H1 (cell line): Measurements from ENCODE around the gene HOXD4. TPM values are rescaled to one million over a fixed set of nuclear protein-coding genes. Genes with fewer than 3 reads are reported as not detected.

ENCODE experiments used
- CTBP2 ChIP-seq: IDR thresholded peaks from 2 replicates; pipeline ENCODE4 v1.7.0; 2011; ENCODE audit warnings: borderline replicate concordance, mild to moderate bottlenecking, moderate library complexity, mixed read lengths, low read length; ENCODE audit not compliant: insufficient read depth, insufficient read length
- JUN ChIP-seq: IDR thresholded peaks from 2 replicates; pipeline ENCODE4 v1.6.1; 2011; ENCODE audit warnings: low read depth, mild to moderate bottlenecking, improper control_type of control experiment, low read length
- RNF2 ChIP-seq: fragments of 200-900, 300-1000 bp; sonication (generic); IDR thresholded peaks from 2 replicates; pipeline ENCODE4 v1.7.1; 2016; ENCODE audit warnings: borderline replicate concordance, low read depth, mild to moderate bottlenecking, antibody characterized with exemption, low read length; ENCODE audit not compliant: poor library complexity, severe bottlenecking; ENCODE audit errors: missing control alignments
- SIX5 ChIP-seq: IDR thresholded peaks from 2 replicates; pipeline ENCODE4 v1.6.1; 2011; ENCODE audit warnings: mild to moderate bottlenecking, low read depth, low read length
- SP4 ChIP-seq: IDR thresholded peaks from 2 replicates; pipeline ENCODE4 v1.6.1; 2012; ENCODE audit warnings: low read length, inconsistent platforms
- polyA plus RNA-seq, 7 experiments: library from polyadenylated mRNA; depleted of rRNA in 3 of 7; stranded (reverse) in 5 of 7; unstranded in 2 of 7; fragments of >200 nt in 5 of 7; fragments of 200-250 nt in 2 of 7; gene quantifications; 1 replicate in 5 of 7; 2 replicates in 1 of 7; 4 replicates in 1 of 7; pipeline versions ENCODE4 v1.2.1 to v1.2.3, GENCODE V29; 2011 to 2013; ENCODE audit warnings: missing spikeins in 2 of 7, mixed read lengths in 2 of 7
- total RNA-seq: library from RNA; stranded (reverse); fragmentation: NEBNext Ultra II Directional; extraction: Animal tissue kit (Norgen Biotek cat#: 25700); gene quantifications from 2 replicates; pipeline ENCODE4 v1.2.1, GENCODE V29; 2021
- TF ChIP-seq, protein P1 (sequence below): IDR thresholded peaks from 2 replicates; pipeline ENCODE4 v1.6.1; 2012; ENCODE audit warnings: inconsistent platforms

Gene HOXD4
- total and polyA plus RNA-seq, 2 of the 8 experiments (the other 6 are each of a cell fraction or from before 2014, with no cell fraction given) = not detected

DNA sequence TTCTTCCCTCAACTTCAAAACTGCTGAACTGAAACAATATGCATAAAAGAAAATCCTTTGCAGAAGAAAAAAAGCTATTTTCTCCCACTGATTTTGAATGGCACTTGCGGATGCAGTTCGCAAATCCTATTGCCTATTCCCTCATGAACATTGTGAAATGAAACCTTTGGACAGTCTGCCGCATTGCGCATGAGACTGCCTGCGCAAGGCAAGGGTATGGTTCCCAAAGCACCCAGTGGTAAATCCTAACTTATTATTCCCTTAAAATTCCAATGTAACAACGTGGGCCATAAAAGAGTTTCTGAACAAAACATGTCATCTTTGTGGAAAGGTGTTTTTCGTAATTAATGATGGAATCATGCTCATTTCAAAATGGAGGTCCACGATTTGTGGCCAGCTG, 13.4 kb upstream of the HOXD4 start (continued):
- no peak for TF ChIP-seq SIX5
- TF ChIP-seq RNF2 = no peak
- TF ChIP-seq CTBP2 = no peak
- TF ChIP-seq JUN = no peak
- TF ChIP-seq SP4 = no peak
- TF ChIP-seq, protein P1, sequence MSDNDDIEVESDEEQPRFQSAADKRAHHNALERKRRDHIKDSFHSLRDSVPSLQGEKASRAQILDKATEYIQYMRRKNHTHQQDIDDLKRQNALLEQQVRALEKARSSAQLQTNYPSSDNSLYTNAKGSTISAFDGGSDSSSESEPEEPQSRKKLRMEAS = no peak
- TF ChIP-seq, all 59 proteins: peak for 0
